Naive thymus-derived CD4-positive, alpha-beta T cell (primary cell): ENCODE data around the gene RAD1. TPM values are rescaled to one million over a fixed set of nuclear protein-coding genes. Genes with fewer than 3 reads are reported as not detected.

Source experiments
- ATAC-seq: fragments of 150-1000 bp; cut with Tn5 transposase; 2 replicates; pipeline ENCODE4 v1.10.0; 2021; ENCODE audit warnings: mild to moderate bottlenecking, moderate library complexity
- CTCF ChIA-PET: fragments of 350-600 bp; sonication (Branson Sonifier 250); formaldehyde crosslinking; loops from one replicate; lab custom pipeline; 2021; ENCODE audit warnings: antibody characterized with exemption; lab: Charles Lee
- POLR2A ChIA-PET: fragments of 350-600 bp; sonication (Branson Sonifier 250); formaldehyde crosslinking; loops from one replicate; lab custom pipeline; 2021; ENCODE audit warnings: antibody characterized with exemption, inconsistent platforms; lab: Charles Lee
- DNase-seq, 9 donors: peaks; one replicate each; pipeline versions ENCODE4 v3.0.0 to v3.0.0-alpha.2; 2020 to 2022; ENCODE audit warnings: mixed read lengths in 1 of 9
- H3K27ac ChIP-seq: one replicate; pipeline ENCODE4 v1.7.0; 2013; ENCODE audit warnings: mild to moderate bottlenecking, low read depth, low read length, moderate library complexity
- H3K27me3 ChIP-seq, 2 donors: one replicate each; pipeline ENCODE4 v1.7.0; 2013; ENCODE audit warnings: low read length in 2 of 2, mild to moderate bottlenecking in 2 of 2, moderate library complexity in 2 of 2; ENCODE audit not compliant: control insufficient read depth in 2 of 2, insufficient read depth in 2 of 2
- H3K36me3 ChIP-seq, 3 experiments: 1 replicate in 2 of 3; 2 replicates in 1 of 3; pipeline ENCODE4 v1.7.0; 2013; ENCODE audit warnings: low read length in 3 of 3, mild to moderate bottlenecking in 3 of 3, moderate library complexity in 1 of 3; ENCODE audit not compliant: insufficient read depth in 3 of 3, control insufficient read depth in 2 of 3
- H3K4me1 ChIP-seq, 2 donors: one replicate each; pipeline ENCODE4 v1.7.0; 2013; ENCODE audit warnings: low read length in 2 of 2, mild to moderate bottlenecking in 2 of 2, moderate library complexity in 1 of 2; ENCODE audit not compliant: control insufficient read depth in 2 of 2, insufficient read depth in 2 of 2
- H3K4me3 ChIP-seq: 2 replicates; pipeline ENCODE4 v1.7.0; 2013; ENCODE audit warnings: mild to moderate bottlenecking, low read length
- H3K9me3 ChIP-seq, 3 experiments: 1 replicate in 2 of 3; 2 replicates in 1 of 3; pipeline ENCODE4 v1.7.0; 2013; ENCODE audit warnings: low read length in 3 of 3; ENCODE audit not compliant: control insufficient read depth in 2 of 3
- H3K27ac Mint-ChIP-seq, 9 donors: one replicate each; pipeline ENCODE4 v1.8.0; 2020 to 2022; ENCODE audit warnings: mixed read lengths in 9 of 9, mild to moderate bottlenecking in 8 of 9, moderate library complexity in 5 of 9, inconsistent platforms in 2 of 9
- H3K27me3 Mint-ChIP-seq, 5 donors: one replicate each; pipeline ENCODE4 v1.8.0; 2021 to 2022; ENCODE audit warnings: mixed read lengths in 5 of 5, mild to moderate bottlenecking in 1 of 5
- H3K36me3 Mint-ChIP-seq, 5 donors: one replicate each; pipeline ENCODE4 v1.8.0; 2020 to 2022; ENCODE audit warnings: mixed read lengths in 5 of 5, mild to moderate bottlenecking in 3 of 5, inconsistent platforms in 1 of 5
- H3K4me1 Mint-ChIP-seq, 7 donors: one replicate each; pipeline ENCODE4 v1.8.0; 2020 to 2022; ENCODE audit warnings: mixed read lengths in 7 of 7, mild to moderate bottlenecking in 3 of 7, inconsistent platforms in 1 of 7
- H3K4me3 Mint-ChIP-seq, 10 donors: one replicate each; pipeline ENCODE4 v1.8.0; 2020 to 2022; ENCODE audit warnings: mild to moderate bottlenecking in 10 of 10, mixed read lengths in 10 of 10, moderate library complexity in 6 of 10, inconsistent platforms in 2 of 10
- H3K9me3 Mint-ChIP-seq, 11 donors: one replicate each; pipeline ENCODE4 v1.8.0; 2020 to 2022; ENCODE audit warnings: mixed read lengths in 11 of 11, mild to moderate bottlenecking in 4 of 11, inconsistent platforms in 1 of 11, moderate library complexity in 1 of 11
- intact Hi-C, 2 donors: fragments of 100-400 bp; cut with micrococcal nuclease; formaldehyde crosslinking; loops; one replicate each; pipeline ENCODE4 v1.15.1; 2023
- polyA plus RNA-seq, 2 donors: library from polyadenylated mRNA; unstranded; fragments of 300-500 nt; fragmentation: Illumina TruSeq; gene quantifications; one replicate each; pipeline ENCODE4 v1.2.3, GENCODE V29; 2021
- total RNA-seq, 6 experiments: library from RNA in 5 of 6; stranded (reverse) in 5 of 6; gene quantifications; 1 replicate in 5 of 6; 2 replicates in 1 of 6; pipeline ENCODE4 v1.2.3 and lab custom pipeline; 2021 to 2026

RAD1 gene
- total and polyA plus RNA-seq, 7 experiments from 2014 or later: 18.9 to 29.6 (median 22.4) TPM

DNA sequence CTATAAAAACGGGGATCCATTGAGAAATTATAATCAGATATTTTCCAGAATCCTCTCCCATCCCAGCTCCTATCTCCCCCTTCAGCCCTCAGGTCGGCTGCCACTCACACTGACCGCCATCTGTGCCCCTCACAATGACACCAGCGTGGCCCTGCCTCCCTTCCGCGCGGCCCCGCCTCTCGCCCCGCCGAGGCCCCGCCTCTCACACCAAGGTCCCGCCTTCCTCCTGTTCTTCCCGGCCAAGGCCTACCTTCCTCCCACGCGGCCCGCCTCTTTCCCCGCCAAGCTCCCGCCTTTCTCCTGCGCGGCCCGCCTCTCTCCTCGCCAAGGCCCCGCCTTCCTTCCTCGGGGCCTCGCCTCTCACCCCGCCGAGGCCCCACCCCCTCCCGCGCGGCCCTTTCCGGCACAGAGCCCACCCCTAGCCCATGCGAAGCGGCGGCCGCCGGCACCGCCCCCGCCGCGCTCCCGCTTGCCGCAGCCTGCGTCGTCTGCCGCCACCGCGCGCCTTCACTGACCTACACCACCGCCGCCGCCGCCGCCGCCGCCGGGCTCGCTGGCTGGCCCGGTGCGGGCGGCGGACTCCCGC lies 13.9 kb upstream of the RAD1 start, which contains the start of gene DNAJC21:
Gene DNAJC21, plus strand, starts transcription at position 426 of the 586 bp plus-strand sequence. CDS start 261 bp downstream, outside the sequence.
- H3K27me3 ChIP-seq: no peaks in the 10 kb centered on the region
- peak within 1 kb of the TSS; percentile 93 for H3K27ac ChIP-seq
- intact Hi-C loops: loop anchor here (1.0 to 10.0 kb wide), 11 partner anchors 14 to 1948 kb away; partner anchors contain the start of genes BRIX1 (in 2 of the 2), LMBRD2 (in 2 of the 2), NIPBL (in 2 of the 2) and RAD1 (in 2 of the 2)
- peak; percentile 93 to 99 (median 97) for DNase-seq
- H3K27me3 Mint-ChIP-seq: no peaks in the 10 kb centered on the region
- ChIA-PET CTCF (interaction anchor here (1.1 to 1.6 kb wide), 2 partner anchors 13 to 689 kb away, joined by 3 to 19 read pairs; partner anchors contain the start of genes BRIX1 and RAD1), POLR2A (interaction anchor here (0.5 to 3.8 kb wide), 10 partner anchors 10 to 1313 kb away, joined by 3 to 91 read pairs (median 4); partner anchors contain the start of genes AMACR, BRIX1, NADK2 and RAD1)
- H3K9me3 ChIP-seq: no peaks in the 10 kb centered on the region
- peaks cover 0 to 23% (median 9%) of the 10 kb centered on the region in 5 donors for H3K36me3 Mint-ChIP-seq
- H3K4me1 Mint-ChIP-seq: peaks cover 19 to 44% (median 36%) of the 10 kb centered on the region in 7 donors
- peak within 1 kb of the TSS; percentile 75 for H3K4me3 ChIP-seq
- peaks cover 0 to 22% (median 20%) of the 10 kb centered on the region in 3 experiments for H3K36me3 ChIP-seq
- peak; percentile 93 for ATAC-seq
- H3K4me1 ChIP-seq: peaks cover 15 to 18% of the 10 kb centered on the region in 2 donors
- no peaks in the 10 kb centered on the region for H3K9me3 Mint-ChIP-seq
- H3K4me3 Mint-ChIP-seq: peak within 1 kb of the TSS; percentile 94 to 99 (median 96)
- H3K27ac Mint-ChIP-seq: peak within 1 kb of the TSS; percentile 86 to 98 (median 94)

DNA sequence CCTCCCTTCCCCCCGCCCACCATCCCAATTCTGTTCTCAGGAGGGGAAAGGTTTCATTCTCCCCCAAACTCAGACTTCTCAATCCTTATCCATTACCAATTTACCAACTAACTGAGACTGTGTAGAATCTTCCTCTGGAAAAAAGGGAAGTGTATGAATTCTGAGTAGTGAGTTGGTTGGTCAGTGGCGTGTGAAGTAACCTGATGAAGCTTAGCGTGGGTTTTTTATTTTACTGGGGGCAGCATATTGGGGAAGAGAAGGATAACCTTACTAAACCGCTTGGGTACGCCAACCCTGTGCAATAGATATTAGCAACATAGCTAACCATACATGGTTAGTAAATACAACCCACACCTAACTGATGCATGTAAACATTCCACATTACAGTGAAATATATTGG lies 13.0 kb upstream of the RAD1 start:
- H3K9me3 Mint-ChIP-seq: no peaks in the 10 kb centered on the region
- no peaks in the 10 kb centered on the region for H3K27me3 ChIP-seq
- no peaks in the 10 kb centered on the region for H3K27me3 Mint-ChIP-seq
- H3K4me1 Mint-ChIP-seq: peaks cover 16 to 47% (median 32%) of the 10 kb centered on the region in 7 donors
- ChIA-PET CTCF (interaction anchor here (0.7 kb wide), 1 partner anchor 135 kb away, joined by 3 read pairs; no protein-coding TSS in a partner anchor), POLR2A (interaction anchor here (1.5 to 3.8 kb wide), 3 partner anchors 9 to 920 kb away, joined by 4 to 91 read pairs (median 5); partner anchors contain the start of genes AMACR, BRIX1 and RAD1)
- H3K27ac Mint-ChIP-seq: peak overlapping the region in 2 of 9 donors; percentile 93
- no peak overlapping the region for H3K27ac ChIP-seq
- H3K36me3 ChIP-seq: peaks cover 0 to 30% (median 28%) of the 10 kb centered on the region in 3 experiments
- peak overlapping the region in 6 of 10 donors; percentile 88 to 97 (median 92) for H3K4me3 Mint-ChIP-seq
- no peaks in the 10 kb centered on the region for H3K9me3 ChIP-seq
- intact Hi-C loops: loop anchor here (2.0 to 10.0 kb wide), 5 partner anchors 683 to 1949 kb away; partner anchors contain the start of genes NIPBL (in 2 of the 2) and SPEF2 (in 2 of the 2)
- DNase-seq (no peak), ATAC-seq (no peak)
- H3K4me1 ChIP-seq: peaks cover 15 to 18% of the 10 kb centered on the region in 2 donors
- no peak overlapping the region for H3K4me3 ChIP-seq
- peaks cover 0 to 19% (median 9%) of the 10 kb centered on the region in 5 donors for H3K36me3 Mint-ChIP-seq

DNA sequence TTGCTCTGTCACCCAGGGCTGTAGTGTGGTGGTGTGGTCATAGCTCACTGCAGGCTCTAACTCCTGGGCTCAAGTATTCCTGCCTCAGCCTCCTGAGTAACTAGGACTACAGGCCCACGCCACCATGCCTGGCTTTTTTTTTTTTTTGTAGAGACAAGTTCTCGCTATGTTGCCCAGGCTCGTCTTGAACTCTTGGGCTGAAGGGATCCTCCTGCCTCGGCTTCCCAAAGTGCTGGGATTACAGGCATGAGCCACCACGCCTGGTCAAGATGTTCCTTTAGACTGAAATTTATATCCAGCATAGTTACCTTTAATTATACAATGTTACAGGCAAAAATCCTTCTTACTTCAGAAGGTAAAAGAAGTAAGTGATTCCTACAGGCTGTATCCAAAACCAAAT lies 12.5 kb upstream of the RAD1 start:
- ATAC-seq (no peak), DNase-seq (no peak)
- POLR2A ChIA-PET: interaction anchor here (3.8 kb wide), 1 partner anchor 12 kb away, joined by 91 read pairs; the partner anchor contains the start of genes BRIX1 and RAD1
- H3K36me3 Mint-ChIP-seq: peaks cover 0 to 19% (median 10%) of the 10 kb centered on the region in 5 donors
- Histone ChIP-seq H3K27me3 (no peaks in the 10 kb centered on the region), H3K4me1 (peaks cover 15 to 18% of the 10 kb centered on the region in 2 donors), H3K27ac (no peak overlapping the region), H3K9me3 (no peaks in the 10 kb centered on the region), H3K4me3 (no peak overlapping the region), H3K36me3 (peaks cover 0 to 33% (median 33%) of the 10 kb centered on the region in 3 experiments)
- H3K27me3 Mint-ChIP-seq: no peaks in the 10 kb centered on the region
- peak overlapping the region in 1 of 9 donors; percentile 9 for H3K27ac Mint-ChIP-seq
- intact Hi-C loops: loop anchor here (2.0 to 10.0 kb wide), 5 partner anchors 683 to 1949 kb away; partner anchors contain the start of genes NIPBL (in 2 of the 2) and SPEF2 (in 2 of the 2)
- H3K4me3 Mint-ChIP-seq: no peak overlapping the region
- H3K9me3 Mint-ChIP-seq: no peaks in the 10 kb centered on the region
- CTCF ChIA-PET: interaction anchor here (0.7 kb wide), 1 partner anchor 1430 kb away, joined by 3 read pairs; no protein-coding TSS in a partner anchor
- H3K4me1 Mint-ChIP-seq: peaks cover 16 to 49% (median 32%) of the 10 kb centered on the region in 7 donors

DNA sequence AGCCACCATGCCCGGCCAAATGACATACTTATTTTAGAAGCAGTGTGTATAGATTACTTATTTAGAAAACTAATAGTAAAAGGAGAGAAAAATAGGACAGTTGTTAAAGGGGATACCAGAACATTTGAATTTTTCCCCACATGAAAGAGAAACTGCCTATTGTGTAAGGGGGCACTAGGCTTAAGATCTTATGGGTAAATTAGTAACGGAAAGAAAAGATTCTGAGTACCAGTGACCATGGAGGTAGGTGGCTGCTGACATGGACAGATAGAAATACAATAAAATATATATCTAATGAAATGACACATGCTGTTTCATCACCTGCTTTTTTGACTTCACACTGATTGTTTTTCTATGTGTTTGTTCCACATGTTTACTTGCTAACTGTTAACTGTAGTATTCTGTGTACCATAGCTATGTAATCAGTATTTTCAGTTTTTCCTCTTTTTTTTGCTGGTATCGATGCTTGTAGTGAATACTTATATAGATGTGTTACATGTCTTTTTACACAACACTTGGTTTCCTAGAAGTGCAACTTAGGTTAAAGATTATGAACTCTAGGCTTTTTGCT lies 11.1 kb upstream of the RAD1 start:
- intact Hi-C loops: loop anchor here (5.0 to 10.0 kb wide), 2 partner anchors 682 to 691 kb away; partner anchors contain the start of gene SPEF2 (in 2 of the 2)
- Histone ChIP-seq H3K27me3 (no peaks in the 10 kb centered on the region), H3K4me1 (peaks cover 10 to 14% of the 10 kb centered on the region in 2 donors), H3K36me3 (peaks cover 0 to 44% (median 33%) of the 10 kb centered on the region in 3 experiments), H3K4me3 (no peak overlapping the region), H3K9me3 (no peaks in the 10 kb centered on the region), H3K27ac (no peak overlapping the region)
- H3K27me3 Mint-ChIP-seq: no peaks in the 10 kb centered on the region
- CTCF ChIA-PET: no interaction called here
- DNase-seq: no peak
- peak overlapping the region in 1 of 9 donors; percentile 62 for H3K27ac Mint-ChIP-seq
- peaks cover 13 to 47% (median 23%) of the 10 kb centered on the region in 7 donors for H3K4me1 Mint-ChIP-seq
- H3K9me3 Mint-ChIP-seq: no peaks in the 10 kb centered on the region
- no peak for ATAC-seq
- peaks cover 0 to 23% (median 14%) of the 10 kb centered on the region in 5 donors for H3K36me3 Mint-ChIP-seq
- H3K4me3 Mint-ChIP-seq: no peak overlapping the region
- POLR2A ChIA-PET: no interaction called here

DNA sequence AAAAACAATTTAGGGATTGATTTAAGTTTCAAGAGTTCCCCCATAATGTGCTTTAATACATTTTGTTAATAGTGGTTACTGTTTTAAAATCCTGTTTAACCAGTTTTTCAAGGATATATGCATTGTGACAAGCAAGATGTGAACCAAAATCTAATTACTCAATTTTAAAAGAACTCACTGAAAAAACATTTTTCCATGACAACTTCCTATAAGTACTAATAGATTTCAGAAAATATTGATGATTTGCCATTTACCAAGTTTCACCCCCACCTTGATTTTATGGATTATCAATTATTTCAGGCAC lies 9.1 kb upstream of the RAD1 start:
- Mint-ChIP-seq H3K27me3 (no peaks in the 10 kb centered on the region), H3K36me3 (peaks cover 0 to 29% (median 21%) of the 10 kb centered on the region in 5 donors), H3K4me1 (peaks cover 4 to 38% (median 12%) of the 10 kb centered on the region in 7 donors), H3K27ac (peak overlapping the region in 1 of 9 donors; percentile 40), H3K4me3 (no peak overlapping the region), H3K9me3 (no peaks in the 10 kb centered on the region)
- no peaks in the 10 kb centered on the region for H3K9me3 ChIP-seq
- ChIA-PET CTCF (no interaction called here), POLR2A (interaction anchor here (1.6 kb wide), 1 partner anchor 9 kb away, joined by 9 read pairs; the partner anchor contains the start of genes BRIX1 and RAD1)
- no peak for ATAC-seq
- no peak overlapping the region for H3K27ac ChIP-seq
- no peak overlapping the region for H3K4me3 ChIP-seq
- intact Hi-C loops: loop anchor here (1.0 to 10.0 kb wide), 2 partner anchors 9 to 680 kb away; partner anchors contain the start of genes BRIX1 (in 2 of the 2) and RAD1 (in 2 of the 2)
- no peak for DNase-seq
- H3K27me3 ChIP-seq: no peaks in the 10 kb centered on the region
- peaks cover 0 to 7% of the 10 kb centered on the region in 2 donors for H3K4me1 ChIP-seq
- H3K36me3 ChIP-seq: peaks cover 0 to 47% (median 33%) of the 10 kb centered on the region in 3 experiments
